ENCODE results near the gene ARPC4. TPM values are rescaled to one million over a fixed set of nuclear protein-coding genes. Genes with fewer than 3 reads are reported as not detected.

ARPC4 gene
- total and polyA plus RNA-seq, 11 donors, result 30.0 to 151 (median 79.7) TPM

DNA sequence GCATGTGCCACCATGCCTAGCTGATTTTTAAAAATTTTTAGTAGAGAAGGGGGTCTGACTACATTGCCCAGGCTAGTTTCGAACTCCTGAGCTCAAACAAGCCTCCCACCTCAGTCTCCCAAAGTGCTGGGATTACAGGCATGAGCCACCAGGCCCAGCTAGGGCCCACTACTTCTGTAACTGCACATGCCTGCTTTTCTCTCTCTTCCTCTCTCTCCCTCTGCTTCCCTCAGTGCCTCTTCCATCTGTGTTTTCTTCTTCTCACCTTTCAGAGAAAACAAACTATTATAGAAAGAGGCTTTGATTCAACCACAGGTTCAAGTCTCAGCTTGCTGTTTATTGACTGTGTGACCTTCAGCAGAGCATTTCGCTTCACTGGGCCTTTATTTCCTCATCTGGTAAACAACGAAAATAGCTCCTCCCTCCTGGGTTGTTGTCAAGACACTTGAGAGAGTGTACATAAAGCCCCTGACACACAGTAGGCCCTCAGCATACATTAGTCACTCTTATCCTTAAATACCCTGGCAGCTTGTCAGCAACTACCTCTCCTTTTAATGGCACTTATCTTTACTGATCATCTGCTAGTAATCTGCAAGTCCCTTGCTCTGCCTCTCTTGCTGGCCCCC lies 10.8 kb upstream of the ARPC4 start:
- Histone ChIP-seq H3K36me3 (peaks cover 0 to 77% (median 68%) of the 10 kb centered on the region in 9 donors), H3K27me3 (no peaks in the 10 kb centered on the region), H3K27ac (peak overlapping the region in 1 of 12 donors; percentile 87), H3K9me3 (no peaks in the 10 kb centered on the region), H3K4me1 (peaks cover 0 to 56% (median 0%) of the 10 kb centered on the region in 12 donors), H3K4me3 (no peak overlapping the region)
- 80 to 86% (median 83%) methylated on average over 3 of the region's 3 CpGs for WGBS, 4 donors
- intact Hi-C loops (cut with DNase I), result no loop called here
- TF ChIP-seq, protein P1, sequence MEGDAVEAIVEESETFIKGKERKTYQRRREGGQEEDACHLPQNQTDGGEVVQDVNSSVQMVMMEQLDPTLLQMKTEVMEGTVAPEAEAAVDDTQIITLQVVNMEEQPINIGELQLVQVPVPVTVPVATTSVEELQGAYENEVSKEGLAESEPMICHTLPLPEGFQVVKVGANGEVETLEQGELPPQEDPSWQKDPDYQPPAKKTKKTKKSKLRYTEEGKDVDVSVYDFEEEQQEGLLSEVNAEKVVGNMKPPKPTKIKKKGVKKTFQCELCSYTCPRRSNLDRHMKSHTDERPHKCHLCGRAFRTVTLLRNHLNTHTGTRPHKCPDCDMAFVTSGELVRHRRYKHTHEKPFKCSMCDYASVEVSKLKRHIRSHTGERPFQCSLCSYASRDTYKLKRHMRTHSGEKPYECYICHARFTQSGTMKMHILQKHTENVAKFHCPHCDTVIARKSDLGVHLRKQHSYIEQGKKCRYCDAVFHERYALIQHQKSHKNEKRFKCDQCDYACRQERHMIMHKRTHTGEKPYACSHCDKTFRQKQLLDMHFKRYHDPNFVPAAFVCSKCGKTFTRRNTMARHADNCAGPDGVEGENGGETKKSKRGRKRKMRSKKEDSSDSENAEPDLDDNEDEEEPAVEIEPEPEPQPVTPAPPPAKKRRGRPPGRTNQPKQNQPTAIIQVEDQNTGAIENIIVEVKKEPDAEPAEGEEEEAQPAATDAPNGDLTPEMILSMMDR (IDR thresholded peaks at IDR 0.05), result no peak
- no peak for TF ChIP-seq POLR2A (IDR thresholded peaks at IDR 0.05)
- DNase-seq (no peak), ATAC-seq (no peak)

DNA sequence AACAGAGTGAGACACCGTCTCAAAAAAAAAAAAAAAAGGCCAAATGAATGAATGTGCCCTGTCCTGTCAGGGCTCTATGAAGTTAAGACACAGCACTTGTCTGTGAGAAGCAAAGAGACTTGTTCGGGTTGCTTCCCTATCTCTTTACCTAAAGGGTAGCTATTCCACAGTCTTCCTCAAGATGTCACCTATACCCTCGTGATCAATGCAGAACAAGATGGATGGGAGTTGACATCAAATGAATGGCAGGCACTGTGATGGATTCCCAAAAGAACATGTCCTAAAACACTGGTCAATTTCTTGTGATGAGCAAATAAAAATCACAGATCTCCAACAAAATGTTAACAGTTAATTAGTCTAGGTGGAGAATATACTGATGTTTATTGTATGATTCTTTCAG lies 10.1 kb upstream of the ARPC4 start:
- Histone ChIP-seq H3K4me1 (peaks cover 0 to 49% (median 0%) of the 10 kb centered on the region in 12 donors), H3K9me3 (no peaks in the 10 kb centered on the region), H3K36me3 (peaks cover 0 to 82% (median 75%) of the 10 kb centered on the region in 9 donors), H3K4me3 (no peak overlapping the region), H3K27me3 (no peaks in the 10 kb centered on the region), H3K27ac (no peak overlapping the region)
- WGBS, 4 donors, result 37 to 64% (median 53%) methylated on average over 3 of the region's 3 CpGs
- intact Hi-C loops (cut with DNase I), result no loop called here
- TF ChIP-seq, protein P1 (IDR thresholded peaks at IDR 0.05), result peak in 5 of 12 donors; percentile 6 to 22 (median 14)
- TF ChIP-seq POLR2A (IDR thresholded peaks at IDR 0.05), result no peak
- no peak for DNase-seq
- ATAC-seq, result no peak

- 91 to 95% (median 94%) methylated on average over 12 to 14 of the region's 14 CpGs for WGBS, 4 donors
- ATAC-seq (no peak), DNase-seq (no peak)
- no peak for TF ChIP-seq POLR2A (IDR thresholded peaks at IDR 0.05)
- TF ChIP-seq, protein P1 (IDR thresholded peaks at IDR 0.05), result no peak
- H3K4me3 ChIP-seq, result no peak overlapping the region
- peaks cover 0 to 91% (median 84%) of the 10 kb centered on the region in 9 donors for H3K36me3 ChIP-seq
- intact Hi-C loops (cut with DNase I), result no loop called here
- H3K4me1 ChIP-seq, result peaks cover 0 to 38% (median 0%) of the 10 kb centered on the region in 12 donors
- H3K9me3 ChIP-seq, result no peaks in the 10 kb centered on the region
- H3K27ac ChIP-seq, result no peak overlapping the region
- H3K27me3 ChIP-seq, result no peaks in the 10 kb centered on the region
Observed at GRCh38 chr3:9783954-9784353, 8.9 kb upstream of the ARPC4 start.

- 88 to 98% (median 96%) methylated on average over 4 of the region's 4 CpGs for WGBS, 4 donors
- peaks cover 0 to 96% (median 91%) of the 10 kb centered on the region in 9 donors for H3K36me3 ChIP-seq
Observed at GRCh38 chr3:9784965-9785364, 7.9 kb upstream of the ARPC4 start.

More at GRCh38 chr3:9784965-9785364, 7.9 kb upstream of the ARPC4 start:
- Histone ChIP-seq H3K27me3 (no peaks in the 10 kb centered on the region), H3K4me1 (peaks cover 0 to 27% (median 0%) of the 10 kb centered on the region in 12 donors), H3K9me3 (no peaks in the 10 kb centered on the region), H3K4me3 (no peak overlapping the region), H3K27ac (no peak overlapping the region)
- ATAC-seq (no peak), DNase-seq (no peak)
- intact Hi-C loops (cut with DNase I), result loop anchor here in 1 of 10 donors (5.0 kb wide), 1 partner anchor 33 kb away; no protein-coding TSS in a partner anchor
- TF ChIP-seq, protein P1 (IDR thresholded peaks at IDR 0.05), result no peak
- TF ChIP-seq POLR2A (IDR thresholded peaks at IDR 0.05), result no peak

Data from heart left ventricle (tissue), 16 donors.